ENCODE data around the gene CACNA2D1.

Gene CACNA2D1

DNA sequence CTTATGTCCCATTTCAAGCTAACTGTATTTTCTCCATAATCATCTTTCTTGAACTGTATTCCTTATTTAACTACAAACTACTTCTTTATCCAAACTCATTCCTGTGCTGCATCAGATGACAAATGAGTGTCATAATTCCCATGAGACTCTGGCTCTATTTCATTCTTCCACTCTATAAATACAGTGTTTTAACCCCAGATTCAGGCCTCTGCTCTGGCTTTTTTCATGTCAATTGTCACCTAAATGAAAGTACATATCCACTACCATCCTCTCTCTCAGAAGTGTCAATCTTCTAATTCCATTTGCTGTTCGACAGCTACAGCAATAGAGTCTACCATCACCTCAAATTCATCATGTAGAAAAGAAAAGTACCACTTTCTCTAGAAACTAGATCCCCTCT, 172.7 kb downstream of the CACNA2D1 start:
- DNase-seq (ENCODE audit: low read depth) = no peak
- H3K4me3 ChIP-seq (ENCODE audit: low read depth, low read length) = no peak overlapping the region
- TF ChIP-seq MYC (IDR thresholded peaks at IDR 0.05; ENCODE audit: low read depth, low read length) = no peak
- TF ChIP-seq MAX (IDR thresholded peaks at IDR 0.05; ENCODE audit: low read depth, low read length) = no peak
- TF ChIP-seq POLR2A (IDR thresholded peaks at IDR 0.05; ENCODE audit: extremely low read depth, insufficient read length) = no peak
- TF ChIP-seq, protein P1, sequence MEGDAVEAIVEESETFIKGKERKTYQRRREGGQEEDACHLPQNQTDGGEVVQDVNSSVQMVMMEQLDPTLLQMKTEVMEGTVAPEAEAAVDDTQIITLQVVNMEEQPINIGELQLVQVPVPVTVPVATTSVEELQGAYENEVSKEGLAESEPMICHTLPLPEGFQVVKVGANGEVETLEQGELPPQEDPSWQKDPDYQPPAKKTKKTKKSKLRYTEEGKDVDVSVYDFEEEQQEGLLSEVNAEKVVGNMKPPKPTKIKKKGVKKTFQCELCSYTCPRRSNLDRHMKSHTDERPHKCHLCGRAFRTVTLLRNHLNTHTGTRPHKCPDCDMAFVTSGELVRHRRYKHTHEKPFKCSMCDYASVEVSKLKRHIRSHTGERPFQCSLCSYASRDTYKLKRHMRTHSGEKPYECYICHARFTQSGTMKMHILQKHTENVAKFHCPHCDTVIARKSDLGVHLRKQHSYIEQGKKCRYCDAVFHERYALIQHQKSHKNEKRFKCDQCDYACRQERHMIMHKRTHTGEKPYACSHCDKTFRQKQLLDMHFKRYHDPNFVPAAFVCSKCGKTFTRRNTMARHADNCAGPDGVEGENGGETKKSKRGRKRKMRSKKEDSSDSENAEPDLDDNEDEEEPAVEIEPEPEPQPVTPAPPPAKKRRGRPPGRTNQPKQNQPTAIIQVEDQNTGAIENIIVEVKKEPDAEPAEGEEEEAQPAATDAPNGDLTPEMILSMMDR (IDR thresholded peaks at IDR 0.05; ENCODE audit: low read depth, low read length) = no peak

GRCh38 chr7:82268632-82269031, 174.9 kb downstream of the CACNA2D1 start:
- TF ChIP-seq, protein P1 (IDR thresholded peaks at IDR 0.05; ENCODE audit: low read depth, low read length) = no peak
- TF ChIP-seq MAX (IDR thresholded peaks at IDR 0.05; ENCODE audit: low read depth, low read length) (no peak), POLR2A (IDR thresholded peaks at IDR 0.05; ENCODE audit: extremely low read depth, insufficient read length) (no peak), MYC (IDR thresholded peaks at IDR 0.05; ENCODE audit: low read depth, low read length) (no peak)
- H3K4me3 ChIP-seq (ENCODE audit: low read depth, low read length) = no peak overlapping the region
- no peak for DNase-seq (ENCODE audit: low read depth)

- DNase-seq (ENCODE audit: low read depth) = no peak
- H3K4me3 ChIP-seq (ENCODE audit: low read depth, low read length) = no peak overlapping the region
- TF ChIP-seq MAX (IDR thresholded peaks at IDR 0.05; ENCODE audit: low read depth, low read length) (no peak), MYC (IDR thresholded peaks at IDR 0.05; ENCODE audit: low read depth, low read length) (no peak), POLR2A (IDR thresholded peaks at IDR 0.05; ENCODE audit: extremely low read depth, insufficient read length) (no peak)
- TF ChIP-seq, protein P1 (IDR thresholded peaks at IDR 0.05; ENCODE audit: low read depth, low read length) = no peak
Measured at GRCh38 chr7:82266081-82266480, 177.5 kb downstream of the CACNA2D1 start.

DNA sequence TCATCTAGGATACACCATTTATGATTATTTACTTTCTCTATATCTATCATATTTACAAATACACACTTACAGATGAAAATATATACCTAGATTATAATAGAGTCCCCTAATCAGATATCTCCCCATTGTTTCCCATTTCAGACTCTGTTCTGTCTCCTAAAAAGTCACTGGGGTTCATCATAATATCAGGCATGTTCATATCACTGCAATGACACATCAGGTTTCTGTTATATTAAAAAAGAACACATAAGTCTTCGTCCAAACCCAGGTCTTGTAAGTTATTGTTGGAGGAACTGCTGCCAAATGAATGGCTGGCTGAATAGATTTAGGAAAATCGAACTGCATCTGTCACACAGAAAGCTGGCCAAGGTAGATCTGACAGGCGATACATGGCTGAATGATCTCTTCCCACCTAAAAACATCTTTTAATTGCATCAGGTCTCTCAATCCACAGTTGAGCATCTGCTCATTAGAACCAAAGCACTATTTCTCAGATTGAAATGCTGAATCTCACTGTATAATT, 178.7 kb downstream of the CACNA2D1 start:
- TF ChIP-seq POLR2A (IDR thresholded peaks at IDR 0.05; ENCODE audit: extremely low read depth, insufficient read length) (no peak), MYC (IDR thresholded peaks at IDR 0.05; ENCODE audit: low read depth, low read length) (no peak), MAX (IDR thresholded peaks at IDR 0.05; ENCODE audit: low read depth, low read length) (no peak)
- TF ChIP-seq, protein P1 (IDR thresholded peaks at IDR 0.05; ENCODE audit: low read depth, low read length) = no peak

GRCh38 chr7:82263920-82264782, 179.4 kb downstream of the CACNA2D1 start:
- no peak overlapping the region for H3K4me3 ChIP-seq (ENCODE audit: low read depth, low read length)
- no peak for DNase-seq (ENCODE audit: low read depth)
- TF ChIP-seq POLR2A (IDR thresholded peaks at IDR 0.05; ENCODE audit: extremely low read depth, insufficient read length) = no peak
- no peak for TF ChIP-seq MYC (IDR thresholded peaks at IDR 0.05; ENCODE audit: low read depth, low read length)
- no peak for TF ChIP-seq MAX (IDR thresholded peaks at IDR 0.05; ENCODE audit: low read depth, low read length)
- TF ChIP-seq, protein P1 (IDR thresholded peaks at IDR 0.05; ENCODE audit: low read depth, low read length) = no peak

More for the DNA sequence above, 178.7 kb downstream of the CACNA2D1 start:
- no peak for DNase-seq (ENCODE audit: low read depth)
- H3K4me3 ChIP-seq (ENCODE audit: low read depth, low read length) = no peak overlapping the region
